Measurements from ENCODE around the gene NDE1. TPM values are rescaled to one million over a fixed set of nuclear protein-coding genes. Genes with fewer than 3 reads are reported as not detected.
"Not testable (repeated sequence)": the region's sequence is repeated elsewhere in the genome, so short reads cannot be mapped to it uniquely, and the experiment has no call there.

The NDE1 gene
- total RNA-seq, 1 experiment from 2014 or later = 20.4 TPM

DNA sequence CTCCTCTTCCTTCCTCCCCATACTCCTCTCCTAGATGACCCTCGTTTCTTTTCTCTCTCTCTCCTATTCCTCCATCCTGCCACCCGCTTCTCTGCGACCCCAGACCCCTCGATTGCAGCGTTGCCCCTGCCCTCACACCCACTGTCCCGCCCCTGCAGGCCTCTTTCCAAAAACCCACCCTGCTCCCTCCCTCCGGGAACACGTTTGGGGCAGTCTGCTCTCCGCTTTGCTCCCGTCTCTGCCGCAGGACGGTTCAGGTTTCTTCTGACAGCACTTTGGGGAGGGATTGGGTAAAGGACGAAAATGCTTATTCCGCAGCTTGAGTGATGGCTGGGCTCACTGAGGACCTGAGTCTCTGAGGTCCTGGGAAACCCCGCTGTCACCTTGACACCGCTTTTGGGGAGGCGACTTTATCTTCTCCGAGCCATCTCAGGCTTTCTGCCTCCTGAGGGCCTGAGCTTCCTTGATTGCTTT is 690 bp downstream of the NDE1 start:
- DNase-seq (ENCODE audit: low spot score) = no peak

DNA sequence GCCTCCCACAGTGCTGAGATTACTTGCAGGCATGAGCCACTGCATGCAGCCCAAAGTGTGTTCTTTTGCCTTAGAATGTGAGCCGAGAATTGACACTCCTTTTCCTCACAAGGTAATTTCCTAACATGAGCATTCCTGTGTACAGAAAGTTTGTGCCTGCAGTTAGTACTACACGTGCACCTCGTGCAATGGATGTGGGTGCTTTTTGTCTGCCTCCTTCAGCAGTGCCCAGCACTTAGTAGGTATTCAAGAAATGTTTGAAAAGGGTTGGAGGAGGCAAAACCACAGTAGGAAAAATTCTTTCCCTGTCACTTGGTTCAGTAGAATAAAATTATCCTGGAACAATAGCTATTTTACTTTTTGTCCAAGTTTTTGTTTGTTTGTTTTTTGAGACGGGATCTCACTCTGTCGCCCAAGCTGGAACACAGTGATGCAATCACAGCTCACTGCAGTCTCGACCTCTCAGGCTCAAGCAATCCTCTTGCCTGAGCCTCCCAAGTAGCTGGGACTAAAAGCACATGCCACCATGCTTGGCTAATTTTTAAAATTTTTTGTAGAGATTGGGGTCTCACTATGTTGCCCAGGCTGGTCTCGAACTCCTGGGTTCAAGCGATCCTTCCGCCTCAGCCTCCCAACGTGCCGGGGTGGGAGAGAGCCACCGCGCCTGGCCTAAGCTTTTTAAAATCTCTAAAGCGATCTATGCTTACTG is 2.4 kb downstream of the NDE1 start:
- DNase-seq (ENCODE audit: low spot score) = no peak

DNA sequence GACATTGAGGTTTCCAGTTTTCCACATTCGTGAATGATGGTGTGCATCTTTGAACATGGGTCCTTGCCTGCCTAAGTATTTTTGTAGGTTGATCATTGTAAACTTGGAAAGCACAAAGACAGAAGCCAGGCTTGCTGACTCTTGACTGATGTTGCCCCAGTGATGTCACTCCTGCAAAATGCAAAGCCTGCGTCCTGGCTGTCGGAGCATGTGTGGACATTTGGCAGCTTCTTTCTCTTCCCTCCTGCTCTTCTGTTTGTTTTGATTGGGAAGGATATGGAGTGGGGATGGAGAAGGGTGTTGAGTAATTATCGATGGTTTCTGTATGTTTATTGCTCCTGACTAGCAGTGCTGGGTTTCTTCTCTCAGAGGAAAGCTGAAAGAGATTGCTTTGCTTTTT is 3.2 kb downstream of the NDE1 start:
- DNase-seq (ENCODE audit: low spot score) = no peak

DNA sequence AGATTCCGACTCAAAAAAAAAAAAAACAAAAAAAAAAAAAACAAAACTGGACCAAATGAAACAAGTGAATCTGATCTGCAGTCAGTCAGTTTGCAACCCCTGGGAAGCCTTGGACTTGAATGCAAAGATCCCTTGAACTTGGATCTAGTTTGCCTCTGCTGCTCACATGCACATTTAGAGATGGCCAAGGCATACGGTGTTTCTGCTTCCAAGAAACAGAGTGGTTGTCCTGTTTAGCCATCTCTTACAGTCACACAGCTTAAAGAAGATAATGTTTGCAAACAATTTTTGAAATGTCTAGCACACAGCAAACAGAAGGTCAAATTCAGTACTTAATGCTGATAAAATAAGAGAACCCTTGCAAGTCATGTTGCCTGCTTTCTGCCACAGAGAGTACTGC is 4.5 kb downstream of the NDE1 start:
- no peak for DNase-seq (ENCODE audit: low spot score)

DNA sequence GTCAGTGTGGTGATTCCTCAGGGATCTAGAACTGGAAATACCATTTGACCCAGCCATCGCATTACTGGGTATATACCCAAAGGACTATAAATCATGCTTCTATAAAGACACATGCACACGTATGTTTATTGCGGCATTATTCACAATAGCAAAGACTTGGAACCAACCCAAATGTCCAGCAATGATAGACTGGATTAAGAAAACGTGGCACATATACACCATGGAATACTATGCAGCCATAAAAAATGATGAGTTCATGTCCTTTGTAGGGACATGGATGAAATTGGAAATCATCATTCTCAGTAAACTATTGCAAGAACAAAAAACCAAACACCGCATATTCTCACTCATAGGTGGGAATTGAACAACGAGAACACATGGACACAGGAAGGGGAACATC is 5.5 kb downstream of the NDE1 start:
- DNase-seq (ENCODE audit: low spot score) = not testable (repeated sequence)

DNA sequence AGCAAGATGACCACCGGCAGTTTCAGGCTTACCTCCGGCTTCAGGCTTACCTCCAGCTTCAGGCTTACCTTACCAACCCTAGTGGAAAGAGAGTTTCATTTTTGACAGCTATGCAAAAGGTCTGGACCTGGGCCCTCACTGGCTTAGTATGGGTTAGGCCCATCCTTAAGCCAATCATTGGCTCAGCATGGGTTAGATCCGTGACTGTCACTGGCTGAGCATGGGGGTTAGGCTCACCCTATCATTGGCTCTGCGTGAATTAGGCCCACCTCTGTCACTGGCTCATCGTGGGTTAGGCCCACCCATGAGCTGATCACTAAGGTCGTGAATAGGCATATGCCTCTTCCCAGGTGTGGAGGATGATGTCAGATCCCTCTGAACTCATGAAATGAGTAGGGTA is 8.1 kb downstream of the NDE1 start:
- no peak for DNase-seq (ENCODE audit: low spot score)

DNA sequence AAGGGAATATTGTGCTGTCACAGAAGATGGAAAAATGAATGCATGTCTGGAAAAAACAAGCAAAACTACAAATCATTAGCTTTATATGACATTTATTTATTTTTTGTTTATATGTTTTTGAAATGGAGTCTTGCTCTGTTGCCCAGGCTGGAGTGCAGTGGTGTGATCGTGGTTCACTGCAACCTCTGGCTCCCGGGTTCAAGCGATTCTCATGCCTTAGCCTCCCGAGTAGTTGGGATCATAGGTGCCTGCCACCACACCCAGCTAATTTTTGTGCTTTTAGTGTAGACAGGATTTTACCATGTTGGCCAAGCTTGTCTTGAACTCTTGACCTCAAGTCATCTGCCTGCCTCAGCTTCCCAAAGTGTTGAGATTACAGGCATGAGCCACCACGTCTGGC is 8.5 kb downstream of the NDE1 start:
- no peak for DNase-seq (ENCODE audit: low spot score)

DNA sequence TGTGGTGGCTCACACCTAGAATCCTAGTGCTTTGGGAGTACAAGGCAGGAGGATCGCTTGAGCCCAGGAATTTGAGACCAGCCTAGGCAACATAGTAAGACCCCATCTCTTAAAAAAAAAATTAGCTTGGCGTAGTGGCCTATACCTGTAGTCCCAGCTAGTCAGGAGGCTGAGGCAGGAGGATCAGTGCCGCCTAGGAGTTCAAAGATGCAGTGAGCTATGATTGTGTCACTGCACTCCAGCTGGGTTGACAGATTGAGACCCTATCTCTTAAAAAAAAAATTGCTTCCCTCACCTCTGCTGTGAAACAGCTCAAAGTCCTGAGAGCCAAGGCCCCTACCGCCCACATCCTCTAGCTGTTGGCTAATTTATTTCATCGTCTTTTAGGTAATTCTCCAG is 10.2 kb downstream of the NDE1 start:
- no peak for DNase-seq (ENCODE audit: low spot score)

DNA sequence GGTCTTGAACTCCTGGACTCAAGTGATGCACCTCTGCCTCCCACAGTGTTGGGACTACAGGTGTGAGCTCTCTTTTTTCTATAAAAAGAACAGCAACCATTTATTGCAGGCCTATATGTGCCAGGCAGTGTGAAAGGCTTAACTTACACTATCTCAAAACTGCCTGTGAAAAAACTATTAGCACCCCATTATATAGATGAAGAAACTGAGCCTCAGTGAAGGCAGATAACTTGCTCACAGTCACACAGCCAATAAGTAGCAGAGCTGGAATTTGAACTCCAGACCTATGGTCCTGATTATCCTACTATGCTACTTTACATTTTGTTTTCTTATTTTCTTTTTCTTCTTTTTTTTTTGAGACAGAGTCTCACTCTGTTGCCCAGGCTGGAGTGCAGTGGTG is 15.1 kb downstream of the NDE1 start:
- DNase-seq (ENCODE audit: low spot score) = no peak

DNA sequence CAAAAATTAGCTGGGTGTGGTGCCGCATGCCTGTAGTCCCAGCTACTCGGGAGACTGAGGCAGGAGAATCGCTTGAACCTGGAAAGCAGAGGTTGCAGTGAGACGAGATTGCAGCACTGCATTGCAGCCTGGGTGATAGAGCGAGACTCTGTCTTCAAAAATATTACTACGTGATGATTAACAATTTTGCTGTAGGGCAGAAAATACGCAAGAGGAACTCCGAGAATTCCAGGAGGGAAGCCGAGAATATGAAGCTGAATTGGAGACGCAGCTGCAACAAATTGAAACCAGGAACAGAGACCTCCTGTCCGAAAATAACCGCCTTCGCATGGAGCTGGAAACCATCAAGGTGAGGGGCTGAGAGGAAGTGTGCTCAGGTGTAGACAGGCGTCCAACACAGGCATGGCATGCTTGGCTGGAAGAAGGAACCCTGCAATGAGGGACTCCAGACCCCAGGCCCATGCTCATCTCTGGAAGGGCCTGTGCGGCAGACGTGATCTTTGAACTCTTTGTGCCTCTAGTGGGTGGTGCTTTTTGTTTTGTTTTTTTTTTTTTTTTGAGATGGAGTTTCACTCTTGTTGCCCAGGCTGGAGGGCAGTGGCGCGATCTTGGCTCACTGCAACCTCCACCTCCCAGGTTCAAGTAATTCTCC is 17.2 kb downstream of the NDE1 start:
- no peak for DNase-seq (ENCODE audit: low spot score)

DNA sequence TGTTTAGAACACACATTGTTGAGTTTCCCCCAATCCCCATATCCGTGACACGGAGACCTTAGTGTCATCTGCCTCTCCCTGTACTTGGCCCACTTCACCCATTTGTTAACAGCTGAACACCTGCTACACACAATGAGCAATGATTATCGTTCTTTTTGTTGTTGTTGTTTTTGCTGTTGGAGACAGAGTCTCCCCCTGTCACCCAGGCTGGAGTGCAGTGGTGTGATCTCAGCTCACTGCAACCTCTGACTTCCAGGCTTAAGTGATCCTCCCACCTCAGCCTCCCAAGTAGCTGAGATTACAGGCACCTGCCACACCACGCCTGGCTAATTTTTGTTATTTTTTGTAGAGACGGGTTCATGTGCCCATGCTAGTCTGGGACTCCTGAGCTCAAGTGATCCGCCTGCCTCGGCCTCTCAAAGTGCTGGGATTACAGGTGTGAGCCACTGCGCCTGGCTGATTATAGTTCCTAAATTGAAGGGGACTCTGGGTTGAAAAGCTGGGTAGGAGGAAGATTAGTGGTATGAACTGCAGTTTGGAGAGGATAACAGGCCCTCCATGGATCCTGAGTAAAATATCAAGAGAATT is 21.6 kb downstream of the NDE1 start:
- DNase-seq (ENCODE audit: low spot score) = no peak

DNA sequence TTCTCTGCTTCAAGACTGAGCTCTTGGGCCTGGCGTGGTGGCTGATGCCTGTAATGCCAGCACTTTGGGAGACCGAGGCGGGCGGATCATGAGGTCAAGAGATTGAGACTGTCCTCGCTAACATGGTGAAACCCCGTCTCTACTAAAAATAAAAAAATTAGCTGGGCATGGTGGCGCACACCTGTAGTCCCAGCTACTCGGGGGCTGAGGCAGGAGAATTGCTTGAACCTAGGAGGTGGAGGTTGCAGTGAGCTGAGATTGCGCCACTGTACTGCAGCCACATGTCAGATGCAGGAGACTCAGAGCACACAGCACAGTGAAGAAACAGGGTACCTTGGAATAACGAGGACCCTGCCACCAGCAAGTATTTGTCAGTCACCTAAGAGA is 22.1 kb downstream of the NDE1 start:
- not testable (repeated sequence) for DNase-seq (ENCODE audit: low spot score)

DNA sequence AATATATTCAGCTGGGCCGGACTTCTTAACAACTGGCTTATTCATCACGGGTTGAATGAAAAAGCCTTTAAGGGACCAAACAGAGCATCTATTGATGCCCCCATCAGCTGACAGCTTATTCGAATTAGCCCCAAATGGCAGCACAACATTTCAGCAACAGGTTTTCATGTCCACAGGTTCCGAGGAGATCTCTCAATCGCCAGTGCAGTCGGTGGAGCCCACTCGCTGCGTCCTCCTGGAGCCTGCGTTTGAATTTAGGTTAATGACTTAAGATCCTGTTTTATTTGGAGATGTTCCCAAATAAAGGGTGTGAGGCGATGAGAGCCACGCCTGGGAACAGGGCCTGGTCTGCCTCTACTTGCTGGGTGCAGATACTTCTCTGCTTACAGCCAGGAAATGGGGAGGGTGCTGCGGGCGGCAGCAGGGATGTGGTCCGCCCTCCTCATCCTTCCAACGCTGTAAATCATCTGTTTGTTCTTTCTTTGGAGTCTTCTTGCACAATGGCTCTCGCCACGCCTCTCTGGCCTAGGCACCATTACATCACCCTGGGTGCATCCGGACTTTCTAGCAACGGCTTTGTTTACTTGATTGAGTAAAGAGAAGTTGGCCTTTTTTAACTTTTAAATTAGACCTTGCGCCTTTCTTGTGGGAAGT is 22.6 kb downstream of the NDE1 start:
- DNase-seq (ENCODE audit: low spot score) = peak; percentile 95

DNA sequence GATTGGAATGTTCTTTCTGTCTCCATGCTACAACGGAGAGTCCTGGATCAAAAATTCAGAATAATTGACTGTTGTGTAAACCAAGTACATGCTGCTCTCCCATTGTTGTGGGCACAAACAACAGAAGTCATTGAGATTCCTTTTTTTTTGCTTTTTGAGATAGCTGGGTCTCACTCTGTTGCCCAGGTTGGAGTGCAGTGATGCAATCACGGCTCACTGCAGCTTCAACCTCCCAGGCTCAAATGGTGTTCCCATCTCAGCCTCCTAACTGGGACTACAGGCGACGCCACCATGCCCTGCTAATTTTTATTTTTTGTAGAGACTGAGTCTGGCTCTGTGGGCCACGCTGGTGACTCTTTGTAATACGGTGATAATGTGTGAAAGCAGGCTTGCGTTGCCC is 24.5 kb downstream of the NDE1 start:
- DNase-seq (ENCODE audit: low spot score) = no peak

DNA sequence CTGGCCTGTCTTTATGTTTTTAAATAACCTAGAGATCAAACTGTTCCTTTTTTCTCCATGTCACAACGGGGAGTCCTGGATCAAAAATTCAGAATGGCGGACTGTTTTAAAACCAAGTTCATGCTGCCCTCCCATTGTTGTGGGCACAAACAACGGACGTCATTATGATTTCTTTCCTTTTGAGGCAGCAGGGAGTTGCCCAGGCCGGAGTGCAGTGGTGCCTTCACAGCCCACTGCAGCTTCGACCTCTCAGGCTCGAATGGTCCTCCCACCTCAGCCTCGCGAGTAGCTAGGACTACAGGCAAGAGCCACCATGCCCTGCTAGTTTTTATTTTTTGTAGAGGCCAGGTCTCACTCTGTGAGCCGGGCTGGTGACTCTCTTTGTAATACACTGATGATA is 26.5 kb downstream of the NDE1 start:
- no peak for DNase-seq (ENCODE audit: low spot score)

DNA sequence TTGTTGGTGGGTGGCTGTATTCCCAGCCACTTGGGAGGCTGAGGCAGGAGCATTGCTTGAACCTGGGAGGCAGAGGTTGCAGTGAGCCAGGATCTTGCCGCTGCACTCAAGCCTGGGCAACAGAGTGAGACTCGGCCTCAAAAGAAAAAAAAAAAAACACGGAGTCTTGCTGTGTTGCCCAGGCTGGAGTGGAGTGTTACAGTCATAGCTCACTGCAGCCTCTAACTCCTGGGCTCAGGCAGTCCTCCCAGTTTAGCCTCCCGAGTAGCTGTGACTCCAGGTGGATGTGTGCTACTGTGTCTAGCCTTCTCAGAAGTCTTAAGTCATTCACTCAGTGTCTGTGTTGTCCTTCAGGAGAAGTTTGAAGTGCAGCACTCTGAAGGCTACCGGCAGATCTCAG is 27.4 kb downstream of the NDE1 start:
- DNase-seq (ENCODE audit: low spot score) = no peak

DNA sequence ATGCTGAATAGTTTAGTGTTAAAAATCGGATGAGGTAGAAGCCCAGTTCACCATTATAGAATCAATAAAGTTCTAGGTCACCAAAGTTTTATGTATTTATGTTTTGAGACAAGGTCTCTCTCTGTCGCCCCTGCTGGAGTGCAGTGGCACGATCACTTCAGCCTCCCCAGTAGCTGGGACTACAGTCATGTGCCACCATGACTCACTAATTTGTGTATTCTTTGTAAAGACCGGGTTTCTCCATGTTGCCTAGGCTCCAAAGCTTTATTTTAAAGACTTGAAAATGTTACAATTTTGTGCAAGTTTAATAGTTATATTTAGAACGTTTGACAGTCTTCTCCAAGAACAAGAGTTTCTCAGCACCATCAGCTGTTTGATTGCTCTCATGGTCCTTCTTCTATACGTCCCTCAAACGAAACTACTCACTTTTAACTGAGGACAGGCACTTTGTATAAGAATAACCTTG is 32.1 kb downstream of the NDE1 start:
- peak; percentile 74 for DNase-seq (ENCODE audit: low spot score)

DNA sequence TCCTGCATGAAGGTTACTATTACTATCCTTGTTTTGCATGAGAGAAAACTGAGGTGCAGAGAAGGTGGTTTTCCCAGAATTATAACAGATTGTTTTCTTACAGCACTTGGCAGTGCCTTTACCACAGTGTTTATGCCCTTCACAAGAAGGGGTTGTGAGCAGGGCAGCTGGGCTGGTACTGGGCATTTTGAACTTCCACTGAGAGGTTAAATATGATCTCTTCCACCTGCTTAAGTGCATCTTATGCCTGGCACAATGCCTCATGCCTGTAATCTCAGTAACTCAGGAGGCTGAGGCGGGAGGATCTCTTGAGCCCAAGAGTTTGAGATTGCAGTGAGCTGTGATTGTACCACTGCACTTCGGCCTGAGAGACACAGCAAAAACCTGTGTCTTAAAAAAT is 36.2 kb downstream of the NDE1 start:
- no peak for DNase-seq (ENCODE audit: low spot score)

DNA sequence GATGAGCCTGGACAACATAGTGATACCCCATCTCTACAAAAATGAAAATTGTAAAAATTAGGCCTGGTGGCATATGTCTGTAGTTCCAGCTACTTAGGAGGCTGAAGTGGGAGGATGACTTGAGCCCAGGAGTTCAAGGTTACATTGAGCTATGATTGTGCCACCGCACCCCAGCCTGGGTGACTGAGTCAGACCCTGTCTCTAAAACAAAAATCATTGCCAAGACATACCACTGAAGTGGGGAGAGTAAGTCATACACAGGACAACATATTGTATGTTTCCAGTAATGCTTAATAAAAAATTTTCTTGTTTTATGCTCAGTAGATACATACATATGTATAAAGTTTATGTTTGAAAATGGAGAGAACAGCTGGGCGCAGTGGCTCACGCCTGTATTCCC is 39.2 kb downstream of the NDE1 start:
- no peak for DNase-seq (ENCODE audit: low spot score)

DNA sequence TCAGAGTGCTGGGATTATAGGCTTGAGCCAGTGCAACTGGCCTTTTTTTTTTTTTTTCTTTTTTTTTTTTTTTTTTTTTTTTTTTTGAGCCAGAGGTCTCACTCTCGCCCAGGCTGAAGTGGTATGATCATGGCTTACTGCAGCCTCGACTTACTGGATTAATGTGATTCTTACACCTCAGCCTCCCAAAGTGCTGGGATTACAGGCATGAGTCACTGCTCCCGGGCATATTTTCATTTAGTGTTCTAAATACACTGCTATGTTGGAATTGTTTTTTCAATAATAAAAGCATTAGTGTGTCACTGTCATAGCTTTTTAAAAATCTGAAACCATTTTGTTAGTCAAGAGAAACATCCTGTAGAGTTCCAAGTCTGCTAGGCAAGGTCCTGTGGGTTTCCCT is 40.3 kb downstream of the NDE1 start:
- no peak for DNase-seq (ENCODE audit: low spot score)

DNA sequence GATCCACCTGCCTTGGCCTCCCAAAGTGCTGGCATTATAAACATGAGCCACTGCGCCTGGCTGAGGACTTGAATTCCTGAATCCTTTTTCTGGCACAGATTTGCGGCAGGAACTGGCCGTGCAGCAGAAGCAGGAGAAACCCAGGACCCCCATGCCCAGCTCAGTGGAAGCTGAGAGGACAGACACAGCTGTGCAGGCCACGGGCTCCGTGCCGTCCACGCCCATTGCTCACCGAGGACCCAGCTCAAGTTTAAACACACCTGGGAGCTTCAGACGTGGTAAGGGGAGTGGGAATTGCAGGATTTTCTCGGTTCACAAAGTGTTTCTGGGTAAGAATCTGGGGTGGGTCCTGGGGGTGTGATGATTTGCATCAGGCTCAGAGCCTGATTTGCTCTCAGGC is 41.0 kb downstream of the NDE1 start:
- no peak for DNase-seq (ENCODE audit: low spot score)

DNA sequence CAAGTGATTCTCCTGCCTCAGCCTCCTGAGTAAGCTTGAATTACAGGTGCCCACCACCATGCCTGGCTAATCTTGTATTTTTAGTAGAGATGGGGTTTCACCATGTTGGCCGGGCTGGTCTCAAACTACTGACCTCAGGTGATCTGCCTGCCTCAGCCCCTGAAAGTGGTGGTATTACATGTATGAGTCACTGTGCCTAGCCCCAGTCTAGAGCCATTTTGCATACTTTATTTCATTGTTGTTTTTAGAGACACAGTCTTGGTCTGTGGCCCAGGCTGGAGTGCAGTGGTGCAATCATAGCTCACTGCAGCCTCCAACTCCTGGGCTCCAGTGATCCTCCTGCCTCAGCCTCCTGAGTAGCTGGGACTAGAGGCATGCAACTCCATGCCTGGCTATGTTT is 42.5 kb downstream of the NDE1 start:
- not testable (repeated sequence) for DNase-seq (ENCODE audit: low spot score)

DNA sequence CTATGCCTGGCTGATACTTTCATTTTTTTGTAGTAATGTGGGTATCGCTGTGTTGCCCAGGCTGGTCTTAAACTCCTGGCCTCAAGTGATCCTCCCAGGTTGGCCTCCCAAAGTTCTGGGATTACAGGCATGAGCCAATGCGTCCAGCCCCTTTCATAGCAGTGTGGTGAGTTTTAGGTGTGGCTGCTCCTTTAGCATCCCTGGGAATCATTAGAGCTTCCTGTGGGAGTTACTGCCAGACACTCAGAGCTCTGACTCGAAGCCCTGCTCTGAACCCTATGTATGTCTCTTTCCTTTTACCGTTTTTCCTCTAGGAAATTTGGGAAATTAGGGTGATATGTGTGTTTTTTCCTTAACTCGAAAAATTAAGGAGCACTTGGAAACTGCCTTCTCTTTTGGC is 44.5 kb downstream of the NDE1 start:
- DNase-seq (ENCODE audit: low spot score) = no peak
